ENCODE measurements around the gene LYRM4. TPM values are rescaled to one million over a fixed set of nuclear protein-coding genes. Genes with fewer than 3 reads are reported as not detected.
A peak's percentile ranks its signal among the peaks of the same experiment; 100 is the strongest.

LYRM4 gene
- total RNA-seq, 1 experiment from 2014 or later, result 37.0 TPM

- intact Hi-C loops (cut with micrococcal nuclease; ENCODE audit: unreplicated experiment), result no loop called here
- ChIA-PET CTCF (no interaction called here), POLR2A (ENCODE audit: unreplicated experiment) (interaction anchor here (0.5 kb wide), 1 partner anchor 52 kb away, joined by 3 read pairs; no protein-coding TSS in a partner anchor)
- no peak for DNase-seq
- BruUV-seq (replicated peaks), result no TSS peak
- H3K9me2 ChIP-seq (ENCODE audit: insufficient read depth), result no peaks in the 10 kb centered on the region
- H2AFZ ChIP-seq, result no peak overlapping the region
- H3K4me3 ChIP-seq, result no peak overlapping the region
- no peaks in the 10 kb centered on the region for H3K79me2 ChIP-seq (ENCODE audit: low read depth)
- H3K4me2 ChIP-seq, result no peak overlapping the region
- no peak for TF ChIP-seq EZH2 (IDR thresholded peaks at IDR 0.05; ENCODE audit: low read depth)
- no peak for TF ChIP-seq CTCF (conservative IDR thresholded peaks at IDR 0.05)
- no peaks in the 10 kb centered on the region for H3K36me3 ChIP-seq (ENCODE audit: low read depth)
- no peaks in the 10 kb centered on the region for H3K9me3 ChIP-seq (ENCODE audit: insufficient read depth, low read depth)
- H3F3A ChIP-seq (ENCODE audit: insufficient read depth, low read depth), result no peaks in the 10 kb centered on the region
- no peaks in the 10 kb centered on the region for H4K20me1 ChIP-seq (ENCODE audit: insufficient read depth)
- H3K4me1 ChIP-seq (replicated peaks; ENCODE audit: insufficient read depth), result no peaks in the 10 kb centered on the region
- H3K27me3 ChIP-seq (ENCODE audit: insufficient read depth, low read depth), result no peaks in the 10 kb centered on the region
- H3K27ac ChIP-seq, result no peak overlapping the region
Observed at GRCh38 chr6:5305968-5306626, 45.3 kb upstream of the LYRM4 start.

- H3K27ac ChIP-seq, result no peak overlapping the region
- CTCF ChIA-PET, result no interaction called here
- BruUV-seq (replicated peaks), result no TSS peak
- no peak overlapping the region for H3K4me2 ChIP-seq
- TF ChIP-seq EZH2 (IDR thresholded peaks at IDR 0.05; ENCODE audit: low read depth) (no peak), CTCF (conservative IDR thresholded peaks at IDR 0.05) (no peak)
- H3K36me3 ChIP-seq (ENCODE audit: low read depth), result no peaks in the 10 kb centered on the region
- H4K20me1 ChIP-seq (ENCODE audit: insufficient read depth), result no peaks in the 10 kb centered on the region
- no peak for DNase-seq
- H3K4me3 ChIP-seq, result no peak overlapping the region
- no peaks in the 10 kb centered on the region for H3K9me2 ChIP-seq (ENCODE audit: insufficient read depth)
- no peaks in the 10 kb centered on the region for H3K4me1 ChIP-seq (replicated peaks; ENCODE audit: insufficient read depth)
- no peaks in the 10 kb centered on the region for H3K79me2 ChIP-seq (ENCODE audit: low read depth)
- H3F3A ChIP-seq (ENCODE audit: insufficient read depth, low read depth), result no peaks in the 10 kb centered on the region
- no peaks in the 10 kb centered on the region for H3K27me3 ChIP-seq (ENCODE audit: insufficient read depth, low read depth)
- no peak overlapping the region for H2AFZ ChIP-seq
- H3K9me3 ChIP-seq (ENCODE audit: insufficient read depth, low read depth), result no peaks in the 10 kb centered on the region
- POLR2A ChIA-PET (ENCODE audit: unreplicated experiment), result interaction anchor here (0.6 kb wide), 1 partner anchor 1644 kb away, joined by 3 read pairs; no protein-coding TSS in a partner anchor
- intact Hi-C loops (cut with micrococcal nuclease; ENCODE audit: unreplicated experiment), result loop anchor here (1.0 kb wide), 1 partner anchor 160 kb away; no protein-coding TSS in a partner anchor
Observed at GRCh38 chr6:5303682-5304081, 42.9 kb upstream of the LYRM4 start.

GRCh38 chr6:5302995-5303622 lies 42.4 kb upstream of the LYRM4 start:
- TF ChIP-seq CTCF (conservative IDR thresholded peaks at IDR 0.05) (no peak), EZH2 (IDR thresholded peaks at IDR 0.05; ENCODE audit: low read depth) (no peak)
- no peaks in the 10 kb centered on the region for H3F3A ChIP-seq (ENCODE audit: insufficient read depth, low read depth)
- ChIA-PET POLR2A (ENCODE audit: unreplicated experiment) (interaction anchor here (0.6 kb wide), 1 partner anchor 1645 kb away, joined by 3 read pairs; no protein-coding TSS in a partner anchor), CTCF (no interaction called here)
- intact Hi-C loops (cut with micrococcal nuclease; ENCODE audit: unreplicated experiment), result loop anchor here (1.0 kb wide), 1 partner anchor 160 kb away; no protein-coding TSS in a partner anchor
- no peaks in the 10 kb centered on the region for H3K9me2 ChIP-seq (ENCODE audit: insufficient read depth)
- no peaks in the 10 kb centered on the region for H3K79me2 ChIP-seq (ENCODE audit: low read depth)
- H3K4me2 ChIP-seq, result no peak overlapping the region
- no peak overlapping the region for H2AFZ ChIP-seq
- no peak overlapping the region for H3K27ac ChIP-seq
- H3K36me3 ChIP-seq (ENCODE audit: low read depth), result no peaks in the 10 kb centered on the region
- no peaks in the 10 kb centered on the region for H3K27me3 ChIP-seq (ENCODE audit: insufficient read depth, low read depth)
- H3K4me3 ChIP-seq, result no peak overlapping the region
- no peaks in the 10 kb centered on the region for H3K9me3 ChIP-seq (ENCODE audit: insufficient read depth, low read depth)
- no peaks in the 10 kb centered on the region for H3K4me1 ChIP-seq (replicated peaks; ENCODE audit: insufficient read depth)
- BruUV-seq (replicated peaks), result no TSS peak
- peak in 1 of 2 experiments; percentile 23 for DNase-seq
- no peaks in the 10 kb centered on the region for H4K20me1 ChIP-seq (ENCODE audit: insufficient read depth)
